ENCODE data around the gene BDH2.
A peak's percentile ranks its signal among the peaks of the same experiment; 100 is the strongest.

- TF ChIP-seq EZH2 (IDR thresholded peaks at IDR 0.05) (no peak), POLR2AphosphoS5 (IDR thresholded peaks at IDR 0.05; ENCODE audit: borderline replicate concordance, low read depth, low read length) (peak; percentile 52)
These were observed 23.5 kb downstream of the BDH2 start for GRCh38 chr4:103075894-103076746.
